ENCODE measurements around the gene PIN4.
"Not testable (repeated sequence)": the region's sequence is repeated elsewhere in the genome, so short reads cannot be mapped to it uniquely, and the experiment has no call there.

Gene PIN4

DNA sequence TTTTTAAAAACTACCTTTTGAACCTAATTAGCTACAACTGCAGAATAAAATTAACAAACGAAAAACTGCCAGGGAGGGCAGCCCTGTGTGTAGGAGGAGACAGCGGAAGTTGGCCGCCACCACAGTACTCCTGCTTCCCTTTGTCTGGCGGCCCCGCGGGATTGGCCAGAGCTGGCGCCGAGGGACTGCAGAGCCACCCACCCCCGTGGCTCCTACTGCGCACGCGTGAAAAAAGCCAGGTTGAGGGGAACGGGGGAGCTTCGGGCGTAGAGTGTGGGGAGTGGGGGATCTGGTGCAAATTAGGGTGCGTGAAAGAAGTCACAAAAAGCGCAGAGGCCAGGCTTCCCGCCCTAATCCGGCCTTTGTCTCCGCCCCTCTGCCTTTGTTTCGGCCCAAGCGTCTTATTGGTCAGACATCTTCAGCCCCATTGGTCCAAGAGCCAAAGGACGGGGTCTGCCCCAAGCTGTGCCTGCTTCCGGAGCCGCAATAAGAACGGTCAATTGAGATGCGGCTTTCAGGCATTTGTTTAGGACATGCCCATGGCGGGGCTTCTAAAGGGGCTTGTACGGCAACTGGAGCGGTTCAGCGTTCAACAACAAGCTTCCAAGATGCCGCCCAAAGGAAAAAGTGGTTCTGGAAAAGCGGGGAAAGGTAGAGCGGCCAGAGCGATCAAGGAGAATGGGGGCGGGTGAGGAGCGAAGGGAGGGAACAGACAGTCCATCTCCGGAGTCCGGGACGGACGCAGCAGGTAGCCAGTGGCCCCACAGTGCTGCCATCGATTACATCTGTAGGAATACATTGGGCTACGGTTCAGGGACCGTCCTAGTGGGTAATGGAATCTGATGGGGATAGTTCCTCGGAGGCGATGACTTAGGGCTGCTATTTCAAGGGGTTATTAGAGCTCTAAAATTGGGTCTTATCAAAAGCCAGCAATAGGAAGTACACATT is at the start of gene PIN4:
Gene PIN4 (plus strand): TSS at position 580 of the 948 bp plus-strand sequence. CDS start 29 bp downstream, at position 609.
- peak; percentile 63 to 73 for DNase-seq (ENCODE audit: low read depth in 2 of 2)

DNA sequence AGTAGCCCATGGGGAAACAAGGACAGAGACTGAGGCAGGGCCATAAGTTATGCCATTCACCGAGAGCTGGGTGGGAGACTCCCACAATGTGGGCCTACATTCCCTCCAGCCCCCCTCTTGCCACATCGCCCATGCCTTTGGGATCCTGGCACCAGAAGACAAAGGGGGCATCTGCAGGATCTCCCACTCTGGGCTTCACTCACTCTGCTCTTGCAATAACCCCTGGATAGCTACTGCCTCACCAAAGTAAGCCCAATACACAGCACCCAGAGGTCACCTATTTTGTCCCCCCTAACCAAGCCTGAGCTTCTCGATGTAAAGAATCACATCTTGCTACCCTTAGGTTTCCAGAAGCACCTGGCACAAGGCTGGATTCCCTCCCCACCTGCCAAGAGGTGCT is 49.1 kb upstream of the PIN4 start:
- no peak for DNase-seq (ENCODE audit: low read depth in 2 of 2)

DNA sequence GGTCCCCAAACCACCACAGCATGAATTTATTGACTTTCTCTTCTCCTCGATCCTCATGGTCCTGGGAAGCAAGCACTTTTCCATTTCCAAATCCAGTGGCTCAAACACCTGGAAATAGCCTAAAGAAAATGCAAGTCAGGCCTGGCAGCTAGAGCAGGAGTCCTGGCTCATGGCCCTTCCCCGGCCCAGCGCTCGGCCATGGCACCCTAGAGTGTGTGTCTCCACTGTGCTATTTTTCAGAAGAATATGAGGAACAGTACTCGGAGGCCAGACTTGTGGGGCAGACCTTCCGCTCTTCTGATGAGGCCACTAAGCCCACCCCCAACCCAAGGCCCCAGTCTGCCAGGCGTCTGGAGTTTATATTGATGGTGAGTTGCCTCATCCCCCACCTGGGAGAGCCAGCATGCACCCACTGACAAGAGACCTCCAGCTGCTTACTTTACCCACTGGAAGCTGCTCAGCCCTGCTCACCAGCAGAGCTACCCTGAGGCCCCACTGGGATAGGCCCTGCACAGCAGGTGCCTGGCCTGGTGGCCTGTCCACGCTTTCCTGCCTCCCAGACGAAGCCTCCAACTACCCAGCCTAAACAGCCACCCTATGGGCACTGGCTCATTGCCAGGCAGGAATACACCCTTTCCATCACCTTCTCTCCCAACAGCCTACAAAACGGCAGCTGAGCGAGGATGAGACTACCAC is 47.6 kb upstream of the PIN4 start:
- DNase-seq (ENCODE audit: low read depth in 2 of 2), result no peak

DNA sequence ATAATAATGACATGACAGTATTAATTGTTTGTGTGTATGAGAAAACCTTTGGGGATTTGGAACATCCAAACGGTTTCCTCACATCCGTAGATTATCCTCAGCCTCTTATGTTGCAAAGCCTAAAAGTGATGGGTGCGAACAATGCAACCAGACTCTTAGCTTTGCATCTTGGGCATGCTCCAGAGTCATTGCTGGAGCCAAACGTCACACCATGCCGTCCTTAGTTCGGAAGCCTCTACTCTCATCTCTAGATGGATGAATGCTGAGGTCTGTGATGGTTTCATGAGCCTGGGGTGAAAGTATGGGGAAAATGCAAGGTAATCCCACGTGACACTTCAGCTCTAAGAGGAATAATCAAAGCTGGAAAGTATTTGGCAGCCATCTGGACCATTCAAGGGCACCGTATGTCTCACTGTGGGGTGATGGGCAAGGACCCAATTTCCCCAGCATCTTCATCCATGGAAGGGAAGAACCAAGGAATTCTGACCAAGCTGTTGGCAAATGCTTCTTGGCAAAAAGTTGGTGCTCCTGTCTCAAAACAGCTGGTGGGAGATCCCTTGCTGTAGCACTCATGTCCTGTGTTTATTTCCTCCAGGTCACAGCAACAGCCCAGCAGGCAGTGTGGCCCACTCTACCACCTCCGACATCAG is 43.6 kb upstream of the PIN4 start:
- DNase-seq (ENCODE audit: low read depth in 2 of 2), result no peak

DNA sequence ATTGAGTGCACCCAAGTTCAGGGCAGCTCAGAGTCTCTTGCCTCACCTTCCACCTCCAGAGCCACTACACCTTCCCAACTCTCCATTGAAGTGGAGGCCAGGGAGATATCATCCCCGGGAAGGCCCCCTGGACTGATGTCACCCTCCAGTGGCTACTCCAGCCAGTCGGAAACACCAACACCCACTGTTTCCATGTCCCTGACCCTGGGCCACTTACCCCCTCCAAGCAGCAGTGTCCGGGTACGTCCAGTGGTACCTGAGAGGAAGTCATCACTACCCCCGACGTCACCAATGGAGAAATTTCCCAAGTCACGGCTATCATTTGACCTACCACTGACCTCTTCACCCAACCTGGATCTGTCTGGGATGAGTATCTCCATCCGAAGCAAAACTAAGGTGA is 42.0 kb upstream of the PIN4 start:
- DNase-seq (ENCODE audit: low read depth in 2 of 2), result no peak

DNA sequence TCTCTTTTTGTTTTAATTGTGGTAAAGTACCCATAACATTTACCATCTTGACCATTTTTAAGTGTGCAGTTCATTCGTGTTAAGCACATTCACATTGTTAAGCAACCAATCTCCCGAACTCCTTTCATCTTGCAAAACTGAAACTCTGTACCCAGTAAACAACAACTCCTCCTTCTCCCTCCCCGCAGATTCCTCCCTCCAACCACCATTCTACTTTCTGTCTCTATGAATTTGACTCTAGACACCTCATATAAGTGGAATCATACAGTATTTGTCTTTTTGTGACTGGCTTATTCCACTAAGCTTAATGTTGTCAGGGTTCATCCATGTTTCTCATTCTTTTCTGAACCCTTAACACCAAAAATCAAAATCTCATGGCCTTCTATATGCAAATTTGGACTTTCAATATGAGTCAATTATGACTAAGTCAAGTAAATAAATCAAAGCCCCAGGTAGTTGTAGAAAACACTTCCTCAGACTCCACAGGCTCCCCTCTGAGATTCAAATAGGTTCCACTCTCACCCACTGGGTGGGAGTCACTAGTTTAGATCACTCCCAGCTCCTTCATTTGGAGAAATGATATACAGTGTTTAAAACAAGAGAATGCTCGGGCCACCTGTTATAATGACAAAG is 40.1 kb upstream of the PIN4 start:
- no peak for DNase-seq (ENCODE audit: low read depth in 2 of 2)

GRCh38 chrX:72142094-72142793 is 39.3 kb upstream of the PIN4 start:
- no peak for DNase-seq (ENCODE audit: low read depth in 2 of 2)

DNA sequence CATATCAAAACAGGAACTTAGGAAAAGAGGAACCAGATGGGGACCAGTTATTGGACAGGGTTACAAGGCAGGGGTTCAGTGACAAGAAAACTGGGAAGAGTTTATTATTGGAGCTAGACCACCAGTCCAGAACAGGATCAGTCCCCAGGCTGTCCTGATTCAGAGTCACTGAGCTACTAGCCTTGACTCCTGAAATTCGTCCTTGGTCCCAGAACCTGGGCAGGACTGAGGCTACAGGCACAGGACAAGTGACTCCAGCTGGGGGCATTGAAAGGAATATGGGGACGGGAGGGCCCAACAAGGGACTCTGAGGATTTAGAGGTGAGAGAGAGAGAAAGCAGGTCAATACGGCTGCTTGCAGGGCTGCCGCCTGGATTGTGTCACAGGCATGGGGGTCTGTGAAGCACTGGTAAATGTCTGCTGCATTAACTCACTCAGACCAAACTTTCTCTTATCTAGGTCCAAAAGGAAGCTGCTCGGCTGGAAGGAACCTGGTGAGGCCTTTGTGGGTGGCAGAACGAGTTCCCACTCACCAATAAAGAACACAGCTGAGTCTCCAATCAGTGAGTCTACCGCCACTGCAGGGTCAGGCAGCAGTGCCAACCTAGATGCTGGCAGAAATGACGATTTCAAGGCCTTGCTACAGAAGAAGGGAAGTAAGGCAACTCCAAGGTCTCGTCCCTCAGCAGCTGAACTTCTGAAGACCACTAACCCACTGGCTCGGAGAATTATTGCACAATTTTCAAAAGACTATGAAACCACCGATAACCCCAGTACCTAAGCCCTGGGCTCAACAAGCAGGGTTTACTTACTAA is 38.6 kb upstream of the PIN4 start:
- DNase-seq (ENCODE audit: low read depth in 2 of 2), result no peak

DNA sequence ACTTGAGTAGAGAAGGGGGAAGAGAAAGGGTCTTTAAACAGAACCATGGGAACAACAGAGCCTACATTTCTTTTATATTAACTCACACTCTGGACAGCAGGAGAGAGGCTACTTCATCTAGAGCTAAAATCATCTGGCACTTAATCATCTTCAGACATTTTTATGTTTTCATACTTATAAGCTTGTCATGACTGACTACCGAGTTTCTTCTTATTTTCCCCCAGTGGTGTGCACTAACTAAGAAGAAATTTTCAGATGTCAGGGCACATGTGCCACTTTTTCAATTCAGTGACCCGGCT is 38.0 kb upstream of the PIN4 start:
- DNase-seq (ENCODE audit: low read depth in 2 of 2), result no peak

- no peak for DNase-seq (ENCODE audit: low read depth in 2 of 2)
Observed at GRCh38 chrX:72145181-72145580, 36.4 kb upstream of the PIN4 start.

DNA sequence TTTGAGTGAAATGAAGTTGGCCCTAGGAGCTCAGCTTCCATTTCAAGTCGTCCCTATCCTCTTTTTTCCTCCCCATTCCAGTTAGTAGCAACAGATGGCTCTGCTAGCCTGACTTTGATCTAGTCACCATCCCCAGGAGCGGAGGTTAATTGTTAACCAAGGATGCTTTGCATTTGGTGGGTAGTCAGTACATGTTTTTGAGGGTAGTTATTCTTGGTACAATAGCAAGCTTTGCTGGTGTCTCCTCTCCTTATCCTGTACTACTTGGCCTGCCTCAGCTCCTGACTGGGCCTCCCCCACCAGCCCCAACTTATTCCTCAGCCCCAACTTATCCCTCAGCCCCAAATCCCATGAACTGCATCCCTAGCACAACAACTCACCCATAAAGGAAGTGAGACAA is 35.0 kb upstream of the PIN4 start:
- DNase-seq (ENCODE audit: low read depth in 2 of 2), result no peak

GRCh38 chrX:72158773-72159172 is 22.8 kb upstream of the PIN4 start:
- no peak for DNase-seq (ENCODE audit: low read depth in 2 of 2)

DNA sequence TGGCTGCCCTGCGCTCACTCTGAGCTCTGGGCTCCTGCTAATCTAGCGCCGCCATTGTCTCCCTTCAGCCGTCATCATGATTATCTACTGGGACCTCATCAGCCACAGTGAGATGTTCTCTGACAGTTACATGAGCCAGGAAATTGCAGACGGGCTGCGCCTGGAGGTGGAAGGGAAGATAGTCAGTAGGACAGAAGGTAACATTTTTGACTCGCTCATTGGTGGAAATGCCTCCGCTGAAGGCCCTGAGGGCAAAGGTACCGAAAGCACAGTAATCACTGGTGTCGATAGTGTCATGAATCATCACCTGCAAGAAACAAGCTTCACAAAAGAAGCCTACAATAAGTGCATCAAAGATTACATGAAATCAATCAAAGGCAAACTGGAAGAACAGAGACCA is 21.8 kb upstream of the PIN4 start:
- no peak for DNase-seq (ENCODE audit: low read depth in 2 of 2)

GRCh38 chrX:72165551-72165950 is 16.0 kb upstream of the PIN4 start:
- no peak for DNase-seq (ENCODE audit: low read depth in 2 of 2)

GRCh38 chrX:72169008-72169728 is 12.4 kb upstream of the PIN4 start:
- no peak for DNase-seq (ENCODE audit: low read depth in 2 of 2)

DNA sequence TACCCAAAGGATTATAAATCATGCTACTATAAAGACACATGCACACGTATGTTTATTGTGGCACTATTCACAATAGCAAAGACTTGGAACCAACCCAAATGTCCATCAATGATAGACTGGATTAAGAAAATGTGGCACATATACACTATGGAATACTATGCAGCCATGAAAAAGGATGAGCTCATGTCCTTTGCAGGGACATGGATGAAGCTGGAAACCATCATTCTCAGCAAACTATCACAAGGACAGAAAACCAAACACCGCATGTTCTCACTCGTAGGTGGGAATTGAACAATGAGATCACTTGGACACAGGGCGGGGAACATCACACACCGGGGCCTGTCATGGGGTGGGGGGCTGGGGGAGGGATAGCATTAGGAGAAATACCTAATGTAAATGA is 5.3 kb upstream of the PIN4 start:
- not testable (repeated sequence) for DNase-seq (ENCODE audit: low read depth in 2 of 2)

GRCh38 chrX:72176981-72177380 is 4.6 kb upstream of the PIN4 start:
- no peak for DNase-seq (ENCODE audit: low read depth in 2 of 2)

GRCh38 chrX:72180539-72180938 is 1.0 kb upstream of the PIN4 start:
- DNase-seq (ENCODE audit: low read depth in 2 of 2), result no peak

DNA sequence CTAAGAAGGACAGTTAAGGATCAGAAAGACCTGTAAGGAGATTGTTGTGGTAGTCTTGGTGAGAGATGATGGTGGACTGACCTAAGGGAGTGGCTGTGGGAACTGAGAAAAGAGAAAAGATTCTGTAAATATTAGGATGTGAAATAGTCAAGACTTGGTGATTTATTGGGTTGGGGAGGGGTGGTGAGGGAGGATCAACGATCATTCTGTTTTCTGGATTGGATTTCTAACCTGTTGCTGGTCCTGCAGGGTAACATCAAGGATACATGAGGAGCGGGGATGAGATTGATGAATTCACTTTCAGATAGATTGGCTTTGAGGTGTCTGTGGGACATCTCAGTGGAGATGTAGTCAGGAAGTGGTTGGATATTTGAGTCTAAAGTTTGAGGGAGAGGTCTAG is 1.4 kb downstream of the PIN4 start:
- DNase-seq (ENCODE audit: low read depth in 2 of 2), result no peak

Data from stimulated activated CD8-positive, alpha-beta memory T cell treated with anti-CD3 and anti-CD28 coated beads, Interleukin-2, amount 100 ng/mL, for 48 hours (primary cell).